ENCODE data around the gene ANKIB1.

- TF ChIP-seq ZNF274 (IDR thresholded peaks at IDR 0.05; ENCODE audit: low read depth, low read length) (no peak), YY1 (IDR thresholded peaks at IDR 0.05; ENCODE audit: insufficient read depth, insufficient read length) (no peak)
Measured at GRCh38 chr7:92423710-92424131, 177.9 kb downstream of the ANKIB1 start.

All from NT2/D1 (cell line).